Endothelial cell of umbilical vein (primary cell): ENCODE measurements around the gene INPP5B.

Source experiments
- CTCF ChIP-seq, 2 donors: IDR thresholded peaks; 1 replicate in 1 of 2; 2 replicates in 1 of 2; pipeline ENCODE4 v1.5.1; 2011; ENCODE audit warnings: low read length in 2 of 2, mild to moderate bottlenecking in 2 of 2, moderate library complexity in 2 of 2, control low read depth in 1 of 2, inconsistent platforms in 1 of 2, low read depth in 1 of 2; ENCODE audit not compliant: insufficient read depth in 1 of 2; ENCODE audit errors: extremely low read depth in 1 of 2
- EZH2 ChIP-seq: IDR thresholded peaks from 2 replicates; pipeline ENCODE4 v1.6.1; 2012; ENCODE audit warnings: borderline replicate concordance, low read depth, mild to moderate bottlenecking, moderate library complexity, low read length, inconsistent platforms; ENCODE audit not compliant: severe bottlenecking
- FOS ChIP-seq: IDR thresholded peaks from 2 replicates; pipeline ENCODE4 v1.6.1; 2011; ENCODE audit warnings: mild to moderate bottlenecking, low read length, moderate library complexity, borderline replicate concordance; ENCODE audit not compliant: insufficient read depth
- JUN ChIP-seq: IDR thresholded peaks from 2 replicates; pipeline ENCODE4 v1.6.1; 2011; ENCODE audit warnings: borderline replicate concordance, low read depth; ENCODE audit not compliant: insufficient read length, insufficient read depth
- POLR2AphosphoS5 ChIP-seq: IDR thresholded peaks from 2 replicates; pipeline ENCODE4 v1.6.1; 2012; ENCODE audit warnings: low read depth, mild to moderate bottlenecking, control low read depth, low read length, moderate library complexity; ENCODE audit not compliant: insufficient read depth

- no peak for TF ChIP-seq CTCF (IDR thresholded peaks at IDR 0.05; ENCODE audit: extremely low read depth in 1 of 2, insufficient read depth in 1 of 2, low read depth in 1 of 2, low read length in 2 of 2)
- TF ChIP-seq EZH2 = no peak
- TF ChIP-seq POLR2AphosphoS5 = no peak
- TF ChIP-seq JUN = no peak
- no peak for TF ChIP-seq FOS
Measured at GRCh38 chr1:37893673-37894072, 53.2 kb downstream of the INPP5B start.
